Measurements from ENCODE around the gene FHIT.

Gene FHIT

GRCh38 chr3:60598671-60599070 is 652.6 kb downstream of the FHIT start:
- no peak for TF ChIP-seq CTCF (IDR thresholded peaks at IDR 0.05; ENCODE audit: low read depth, low read length, missing control alignments)
- no peaks in the 10 kb centered on the region for H3K27me3 ChIP-seq (replicated peaks)
- H3K27ac ChIP-seq: no peak overlapping the region
- in situ Hi-C loops (cut with HindIII; ENCODE audit: low pct_ligation_motif_present, low sequenced_read_pairs): no loop called here
- H3K4me3 ChIP-seq (ENCODE audit: low read depth, low read length): no peak overlapping the region
- no peaks in the 10 kb centered on the region for H3K36me3 ChIP-seq (replicated peaks)
- DNase-seq: no peak

DNA sequence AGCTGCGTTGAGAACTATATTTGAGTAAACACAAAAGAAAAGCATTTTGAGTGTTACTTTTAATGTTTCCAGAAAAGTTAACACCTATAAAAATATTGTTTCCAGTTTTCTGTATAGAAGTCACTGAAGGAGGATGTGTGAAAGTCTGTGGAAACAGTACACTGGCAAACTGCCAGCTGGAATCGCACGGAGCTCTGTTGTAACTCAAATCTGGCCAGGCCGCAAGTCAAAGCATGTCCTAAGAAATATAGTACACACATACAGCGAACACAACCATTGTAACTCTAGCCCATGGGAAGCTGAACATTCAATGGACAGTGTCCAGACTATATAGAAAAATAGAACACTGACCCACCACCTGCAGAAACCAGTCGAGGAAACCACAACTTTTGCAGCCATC is 657.2 kb downstream of the FHIT start:
- in situ Hi-C loops (cut with HindIII; ENCODE audit: low pct_ligation_motif_present, low sequenced_read_pairs): no loop called here
- Histone ChIP-seq H3K27me3 (replicated peaks) (no peaks in the 10 kb centered on the region), H3K27ac (no peak overlapping the region), H3K4me3 (ENCODE audit: low read depth, low read length) (no peak overlapping the region), H3K36me3 (replicated peaks) (no peaks in the 10 kb centered on the region)
- TF ChIP-seq CTCF (IDR thresholded peaks at IDR 0.05; ENCODE audit: low read depth, low read length, missing control alignments): no peak
- DNase-seq: peak; percentile 63

GRCh38 chr3:60591267-60591666 is 660.0 kb downstream of the FHIT start:
- Histone ChIP-seq H3K4me3 (ENCODE audit: low read depth, low read length) (no peak overlapping the region), H3K27ac (no peak overlapping the region), H3K36me3 (replicated peaks) (no peaks in the 10 kb centered on the region), H3K27me3 (replicated peaks) (no peaks in the 10 kb centered on the region)
- no peak for TF ChIP-seq CTCF (IDR thresholded peaks at IDR 0.05; ENCODE audit: low read depth, low read length, missing control alignments)
- in situ Hi-C loops (cut with HindIII; ENCODE audit: low pct_ligation_motif_present, low sequenced_read_pairs): no loop called here
- no peak for DNase-seq

DNA sequence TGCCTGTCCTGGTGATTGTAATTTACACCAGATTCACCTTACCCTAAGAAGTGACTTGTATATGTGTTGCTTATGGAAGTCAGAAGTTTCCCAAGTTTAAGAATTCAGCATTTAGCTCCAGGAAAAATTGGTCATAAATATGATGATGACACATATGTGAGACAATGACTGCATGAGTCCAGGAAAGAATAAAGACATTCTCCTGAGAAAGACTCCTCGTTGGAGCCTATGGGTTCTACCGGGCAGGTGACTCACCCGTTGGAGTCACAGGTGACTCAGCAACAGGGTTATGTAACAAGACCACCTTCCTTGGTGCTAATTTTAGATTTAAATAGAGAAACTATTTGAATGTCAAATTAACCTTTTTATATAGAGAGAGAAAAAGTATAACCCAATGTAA is 662.4 kb downstream of the FHIT start:
- H3K36me3 ChIP-seq (replicated peaks): no peaks in the 10 kb centered on the region
- no peak for TF ChIP-seq CTCF (IDR thresholded peaks at IDR 0.05; ENCODE audit: low read depth, low read length, missing control alignments)
- no peaks in the 10 kb centered on the region for H3K27me3 ChIP-seq (replicated peaks)
- peak; percentile 39 for DNase-seq
- in situ Hi-C loops (cut with HindIII; ENCODE audit: low pct_ligation_motif_present, low sequenced_read_pairs): no loop called here
- no peak overlapping the region for H3K4me3 ChIP-seq (ENCODE audit: low read depth, low read length)
- no peak overlapping the region for H3K27ac ChIP-seq

- Histone ChIP-seq H3K36me3 (replicated peaks) (no peaks in the 10 kb centered on the region), H3K4me3 (ENCODE audit: low read depth, low read length) (no peak overlapping the region), H3K27ac (no peak overlapping the region), H3K27me3 (replicated peaks) (no peaks in the 10 kb centered on the region)
- in situ Hi-C loops (cut with HindIII; ENCODE audit: low pct_ligation_motif_present, low sequenced_read_pairs): no loop called here
- no peak for DNase-seq
- TF ChIP-seq CTCF (IDR thresholded peaks at IDR 0.05; ENCODE audit: low read depth, low read length, missing control alignments): no peak
Measured at GRCh38 chr3:60585918-60586317, 665.3 kb downstream of the FHIT start.

DNA sequence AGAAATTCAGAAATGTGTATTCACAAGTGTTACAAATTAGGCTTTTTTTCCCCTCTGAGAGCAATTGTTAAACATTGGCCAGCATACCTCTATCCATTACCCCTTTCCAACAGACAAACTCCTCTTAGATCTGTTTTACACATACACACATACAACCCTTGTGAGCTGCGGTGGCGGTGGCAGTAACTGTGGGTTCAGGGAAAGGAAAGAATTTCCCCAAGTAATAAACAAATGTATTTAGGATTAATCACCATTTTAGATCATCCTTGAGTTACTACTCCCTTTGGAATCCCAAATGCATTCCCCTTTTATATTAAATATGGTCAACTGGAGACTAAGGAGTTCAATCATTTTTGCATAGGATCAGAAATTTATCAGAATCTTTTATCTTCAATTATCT is 667.0 kb downstream of the FHIT start:
- H3K4me3 ChIP-seq (ENCODE audit: low read depth, low read length): no peak overlapping the region
- DNase-seq: no peak

More for the DNA sequence above, 667.0 kb downstream of the FHIT start:
- in situ Hi-C loops (cut with HindIII; ENCODE audit: low pct_ligation_motif_present, low sequenced_read_pairs): no loop called here
- Histone ChIP-seq H3K27ac (no peak overlapping the region), H3K36me3 (replicated peaks) (no peaks in the 10 kb centered on the region), H3K27me3 (replicated peaks) (no peaks in the 10 kb centered on the region)
- TF ChIP-seq CTCF (IDR thresholded peaks at IDR 0.05; ENCODE audit: low read depth, low read length, missing control alignments): no peak
